ENCODE results near the gene TMEM37. TPM values are rescaled to one million over a fixed set of nuclear protein-coding genes. Genes with fewer than 3 reads are reported as not detected.

Gene TMEM37
- total and polyA plus RNA-seq, 2 of the 8 experiments (the other 6 are each of a cell fraction or from before 2014, with no cell fraction given): 11.0 to 16.2 TPM

GRCh38 chr2:119468154-119468955 lies 36.7 kb downstream of the TMEM37 start:
- Histone ChIP-seq H3K23ac (ENCODE audit: insufficient read length) (no peak overlapping the region), H2AK5ac (ENCODE audit: low read depth, low read length) (no peak overlapping the region), H2BK20ac (ENCODE audit: low read length) (no peak overlapping the region), H3K79me1 (ENCODE audit: low read depth, low read length) (no peaks in the 10 kb centered on the region), H4K91ac (replicated peaks; ENCODE audit: insufficient read length, low read length) (no peak overlapping the region), H3K18ac (ENCODE audit: extremely low read depth, low read length) (no peak overlapping the region), H2BK15ac (ENCODE audit: low read length) (no peak overlapping the region), H3K27me3 (replicated peaks in 1 of 4; ENCODE audit: control insufficient read depth in 3 of 4, extremely low read depth in 1 of 4, insufficient read depth in 3 of 4, low read length in 3 of 4) (no peaks in the 10 kb centered on the region), H3K4me2 (ENCODE audit: insufficient read depth in 1 of 2, low read depth in 2 of 2, low read length in 2 of 2) (no peak overlapping the region), H3K56ac (replicated peaks; ENCODE audit: insufficient read length, low read depth, low read length) (no peak overlapping the region), H3K4me1 (replicated peaks in 1 of 4; ENCODE audit: control insufficient read depth in 3 of 4, insufficient read depth in 4 of 4, low read length in 3 of 4) (peaks cover 0 to 4% (median 0%) of the 10 kb centered on the region in 4 experiments; a peak in 4 of 7 replicates), H3K4ac (replicated peaks; ENCODE audit: insufficient read length, low read depth, low read length) (no peak overlapping the region), H2BK5ac (ENCODE audit: low read depth, low read length) (no peak overlapping the region), H3K23me2 (ENCODE audit: low read depth, low read length) (no peaks in the 10 kb centered on the region), H3K27ac (ENCODE audit: low read depth, low read length) (no peak overlapping the region), H4K20me1 (replicated peaks in 1 of 2; ENCODE audit: control insufficient read depth in 1 of 2, insufficient read depth in 2 of 2, low read length in 2 of 2) (no peaks in the 10 kb centered on the region), H3K14ac (ENCODE audit: insufficient read length) (no peak overlapping the region), H2AFZ (ENCODE audit: low read length) (no peak overlapping the region), H4K5ac (ENCODE audit: insufficient read length, low read depth, low read length) (no peak overlapping the region), H3K36me3 (ENCODE audit: control insufficient read depth in 2 of 4, insufficient read depth in 4 of 4, low read length in 3 of 4) (no peaks in the 10 kb centered on the region), H3K79me2 (ENCODE audit: control insufficient read depth in 1 of 2, insufficient read depth in 2 of 2, low read length in 2 of 2) (no peaks in the 10 kb centered on the region), H3K9me3 (ENCODE audit: insufficient read depth in 2 of 2, low read depth in 1 of 2, low read length in 1 of 2) (no peaks in the 10 kb centered on the region), H3K4me3 (ENCODE audit: extremely low read depth in 1 of 4, insufficient read depth in 2 of 4, low read depth in 3 of 4, low read length in 4 of 4) (no peak overlapping the region), H3K9ac (replicated peaks in 1 of 4; ENCODE audit: extremely low read depth in 1 of 4, low read depth in 3 of 4, low read length in 3 of 4) (no peak overlapping the region), H2BK120ac (replicated peaks; ENCODE audit: low read depth, low read length) (no peak overlapping the region), H2BK12ac (ENCODE audit: low read depth, low read length) (no peak overlapping the region), H4K8ac (ENCODE audit: extremely low read depth, insufficient read depth, low read length) (no peak overlapping the region)
- ChIA-PET POLR2A (ENCODE audit: partially characterized antibody) (no interaction called here), CTCF (ENCODE audit: partially characterized antibody) (interaction anchor here (1.0 to 16.2 kb wide), 2 partner anchors 8 to 62 kb away, joined by 6 to 411 read pairs; no protein-coding TSS in a partner anchor)
- no peak for DNase-seq (ENCODE audit: low read depth in 1 of 2, low spot score in 2 of 2)
- WGBS, 2 experiments (ENCODE audit: extremely low coverage in 1 of 2, insufficient coverage in 1 of 2, insufficient read length in 1 of 2, insufficient replicate concordance in 2 of 2, low coverage in 1 of 2, low lambda C conversion rate in 2 of 2, missing lambda C conversion rate in 1 of 2): 89% methylated on average over 3 of the region's 3 CpGs; no CpG with 5 or more reads in 1 of the 2 experiments
- no peak for FAIRE-seq
- TF ChIP-seq SAP30 (IDR thresholded peaks at IDR 0.05; ENCODE audit: insufficient read depth, insufficient replicate concordance, low read length): no peak
- no peak for TF ChIP-seq RNF2 (IDR thresholded peaks at IDR 0.05; ENCODE audit: borderline replicate concordance, low read depth, low read length, missing control alignments, poor library complexity, severe bottlenecking)
- no peak for TF ChIP-seq CHD2 (IDR thresholded peaks at IDR 0.05; ENCODE audit: low read length)
